Measurements from ENCODE around the gene SRSF1.
"Not testable (repeated sequence)": the region's sequence is repeated elsewhere in the genome, so short reads cannot be mapped to it uniquely, and the experiment has no call there.

DNA sequence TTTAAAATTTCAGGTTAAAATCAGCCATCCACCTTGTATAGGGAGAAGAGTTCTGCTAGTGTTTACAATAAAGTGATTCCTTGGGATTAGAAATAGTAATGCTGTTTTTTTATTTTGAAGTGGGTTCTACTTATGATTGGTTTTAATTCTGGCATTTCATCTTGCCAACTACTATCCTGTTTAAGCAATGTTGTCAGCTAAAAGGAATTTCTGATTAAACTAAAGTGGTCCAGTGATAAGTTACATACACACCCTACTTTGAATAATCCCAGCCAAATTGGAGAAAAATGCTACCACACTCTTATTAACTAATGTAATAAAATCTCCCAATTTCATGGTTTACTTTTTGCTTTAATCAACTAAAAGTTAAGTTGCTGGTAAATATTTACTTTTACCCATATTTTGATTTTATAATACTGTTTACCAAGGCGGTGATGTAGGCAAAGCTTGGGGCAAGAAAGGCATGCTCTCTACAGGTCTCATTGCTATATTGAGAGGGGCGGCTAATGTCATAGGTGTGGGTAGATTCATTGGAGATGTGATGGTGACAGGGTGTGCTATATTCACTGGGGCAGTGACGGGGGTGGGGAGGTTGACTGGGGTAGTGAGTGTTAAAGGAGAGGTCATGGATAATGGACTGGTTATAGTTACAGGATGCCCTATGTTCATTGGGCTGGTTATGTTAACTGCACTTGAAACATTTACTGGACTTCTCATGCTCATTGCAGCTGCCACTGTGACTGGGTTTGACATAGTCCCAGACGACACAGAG, 32.8 kb downstream of the SRSF1 start:
- TF ChIP-seq, protein P1, sequence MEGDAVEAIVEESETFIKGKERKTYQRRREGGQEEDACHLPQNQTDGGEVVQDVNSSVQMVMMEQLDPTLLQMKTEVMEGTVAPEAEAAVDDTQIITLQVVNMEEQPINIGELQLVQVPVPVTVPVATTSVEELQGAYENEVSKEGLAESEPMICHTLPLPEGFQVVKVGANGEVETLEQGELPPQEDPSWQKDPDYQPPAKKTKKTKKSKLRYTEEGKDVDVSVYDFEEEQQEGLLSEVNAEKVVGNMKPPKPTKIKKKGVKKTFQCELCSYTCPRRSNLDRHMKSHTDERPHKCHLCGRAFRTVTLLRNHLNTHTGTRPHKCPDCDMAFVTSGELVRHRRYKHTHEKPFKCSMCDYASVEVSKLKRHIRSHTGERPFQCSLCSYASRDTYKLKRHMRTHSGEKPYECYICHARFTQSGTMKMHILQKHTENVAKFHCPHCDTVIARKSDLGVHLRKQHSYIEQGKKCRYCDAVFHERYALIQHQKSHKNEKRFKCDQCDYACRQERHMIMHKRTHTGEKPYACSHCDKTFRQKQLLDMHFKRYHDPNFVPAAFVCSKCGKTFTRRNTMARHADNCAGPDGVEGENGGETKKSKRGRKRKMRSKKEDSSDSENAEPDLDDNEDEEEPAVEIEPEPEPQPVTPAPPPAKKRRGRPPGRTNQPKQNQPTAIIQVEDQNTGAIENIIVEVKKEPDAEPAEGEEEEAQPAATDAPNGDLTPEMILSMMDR (IDR thresholded peaks at IDR 0.05; ENCODE audit: low read depth, low read length), result not testable (repeated sequence)
- not testable (repeated sequence) for TF ChIP-seq EZH2phosphoT487 (IDR thresholded peaks at IDR 0.05; ENCODE audit: low read depth)
